ENCODE measurements around the gene PPP1R16B.

DNA sequence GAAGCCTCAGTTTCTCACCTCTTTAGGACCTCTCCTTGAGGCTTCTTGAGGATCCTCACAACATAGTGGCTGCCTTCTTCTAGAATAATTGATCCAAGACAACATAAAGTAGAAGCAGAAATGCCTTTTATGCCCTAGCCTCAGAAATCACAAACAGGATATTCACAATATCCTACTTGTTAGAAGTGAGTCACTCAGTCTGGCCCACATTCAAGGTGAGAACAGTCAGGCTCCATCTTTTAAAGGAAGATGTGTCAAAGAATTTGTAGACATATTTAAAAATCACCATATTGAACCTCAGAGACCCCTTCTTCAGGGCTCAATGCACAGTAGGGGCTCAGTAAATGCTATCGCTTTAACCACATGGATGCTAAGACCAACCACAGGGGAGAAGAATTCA lies 99.9 kb downstream of the PPP1R16B start:
- TF ChIP-seq POLR2A (IDR thresholded peaks at IDR 0.05; ENCODE audit: low read length) (no peak), GATA1 (IDR thresholded peaks at IDR 0.05; ENCODE audit: low read depth, low read length) (no peak)
